HL-60/S4 treated with retinoic acid at 250 ng/mL for 4 days and 3 days (cell line): ENCODE data around the gene KATNIP.

Source experiments
- in situ Hi-C: fragments of 300-500 bp; cut with MboI; formaldehyde crosslinking; loops from 2 replicates; pipeline ENCODE4 v1.7.0; 2022; ENCODE audit warnings: low sequenced_read_pairs

KATNIP gene

DNA sequence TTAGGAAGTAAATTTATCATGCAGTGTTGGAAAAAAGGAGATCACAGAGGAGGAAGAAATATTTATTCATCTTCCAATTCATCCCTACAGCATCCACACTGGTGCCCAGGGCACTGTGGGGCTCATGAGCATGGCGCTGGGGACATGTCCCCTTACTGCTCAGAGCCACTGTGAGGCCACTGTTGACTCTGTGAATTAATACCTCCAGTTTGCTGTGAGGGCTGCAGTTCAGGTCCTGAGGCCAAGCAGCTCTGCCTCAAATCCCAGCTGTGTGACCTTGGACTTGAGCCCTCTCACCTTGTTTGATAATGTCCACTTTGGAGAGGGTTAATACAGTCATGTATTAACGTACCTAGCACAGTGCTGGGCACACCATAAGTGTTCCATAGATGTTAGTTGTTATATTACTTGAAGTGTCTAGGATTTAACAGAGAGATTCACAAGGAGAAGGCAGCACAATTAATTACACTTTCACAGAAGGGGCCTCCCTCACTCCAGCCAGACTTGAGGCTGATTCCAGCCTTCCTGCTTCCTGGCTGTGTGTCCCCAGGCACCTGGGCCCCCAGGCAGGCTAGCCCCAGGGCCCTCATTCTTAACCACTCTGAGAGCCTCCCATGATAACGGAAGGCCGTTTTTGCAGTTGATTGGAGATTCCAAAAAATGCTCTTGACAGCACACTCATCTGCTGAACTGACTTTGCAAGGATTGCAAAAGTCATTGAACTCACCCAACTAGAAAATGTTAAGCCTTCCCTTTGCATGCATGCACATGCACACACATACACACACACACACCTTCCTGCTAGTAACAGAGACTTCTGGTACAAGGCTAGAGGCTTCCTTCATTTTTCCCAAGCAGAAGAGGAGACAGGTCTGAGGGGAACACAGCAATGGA, 29.4 kb downstream of the KATNIP start:
- in situ Hi-C loops, result no loop called here

- in situ Hi-C loops, result no loop called here
Measured at GRCh38 chr16:27582883-27583282, 32.9 kb downstream of the KATNIP start.

DNA sequence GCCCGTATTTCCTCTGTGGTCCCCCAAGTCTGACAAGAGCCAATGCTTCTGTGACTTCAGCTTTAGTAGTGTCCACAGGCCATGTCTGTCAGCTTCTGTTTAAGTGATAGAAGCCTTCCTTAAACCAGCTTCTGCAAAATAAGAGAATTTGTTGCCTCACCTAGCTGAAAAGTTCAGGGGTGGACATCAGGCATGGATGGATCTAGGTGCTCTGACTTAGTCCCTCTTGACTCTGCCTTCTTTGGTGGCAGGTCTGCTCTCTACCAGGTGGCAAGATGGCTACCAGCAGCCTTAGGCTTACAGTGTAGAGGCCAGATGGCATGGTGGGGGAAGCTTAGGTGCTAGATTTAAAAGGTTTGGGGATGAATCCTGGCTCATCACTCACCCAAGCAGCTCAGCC, 33.7 kb downstream of the KATNIP start:
- in situ Hi-C loops, result no loop called here

DNA sequence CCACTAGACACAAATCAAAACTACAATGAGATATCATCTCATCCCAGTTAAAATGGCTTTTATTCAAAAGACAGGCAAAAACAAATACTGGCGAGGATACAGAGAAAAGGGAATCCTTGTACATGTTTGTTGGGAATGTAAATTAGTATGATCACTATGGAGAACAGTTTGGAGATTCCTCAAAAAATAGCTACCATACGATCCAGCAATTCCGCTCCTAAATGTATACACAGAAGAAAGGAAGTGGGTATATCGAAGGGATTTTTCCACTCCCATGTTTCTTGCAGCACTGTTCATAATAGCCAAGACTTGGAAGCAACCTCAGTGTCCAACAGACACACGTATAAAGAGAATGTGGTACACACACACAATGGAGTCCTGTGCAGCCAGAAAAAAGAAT, 35.3 kb downstream of the KATNIP start:
- in situ Hi-C loops, result no loop called here

DNA sequence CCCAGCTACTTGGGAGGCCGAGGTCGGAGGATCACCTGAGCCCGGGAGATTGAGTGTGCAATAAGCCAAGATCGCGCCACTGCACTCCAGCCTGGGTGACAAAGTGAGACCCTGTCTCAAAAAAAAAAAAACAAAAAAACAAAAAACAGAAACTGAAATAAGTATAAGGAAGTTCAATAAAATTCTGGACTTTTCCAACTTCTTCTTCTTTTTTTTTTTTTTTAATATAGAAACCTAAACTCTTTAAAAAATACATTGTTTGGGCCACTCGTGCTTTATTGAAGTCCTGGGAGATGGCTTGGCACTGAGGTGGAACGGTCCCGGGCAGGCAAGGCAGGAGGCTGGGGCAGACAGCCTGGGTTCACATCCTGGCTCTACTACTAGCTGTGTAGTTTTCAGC, 36.8 kb downstream of the KATNIP start:
- in situ Hi-C loops, result no loop called here

- in situ Hi-C loops, result no loop called here
Measured at GRCh38 chr16:27588057-27588456, 38.1 kb downstream of the KATNIP start.

DNA sequence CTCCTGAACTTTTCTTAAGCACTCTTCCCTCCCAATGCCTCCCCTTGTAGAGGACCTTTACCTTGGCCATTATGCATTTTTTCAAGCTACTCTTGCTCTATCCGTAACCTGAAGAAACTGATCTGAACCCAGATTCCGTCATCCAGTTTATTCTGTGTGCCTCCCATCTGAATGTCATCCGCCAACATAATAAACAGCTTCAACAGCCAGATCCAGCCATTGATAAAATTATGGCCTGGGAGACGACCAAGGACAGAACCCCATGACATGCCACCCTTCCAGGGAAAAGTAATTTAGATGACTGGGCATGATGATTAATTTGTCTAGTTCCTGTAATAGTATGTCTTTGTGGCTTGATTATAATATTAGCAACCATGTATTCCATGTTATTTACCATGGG, 41.9 kb downstream of the KATNIP start:
- in situ Hi-C loops, result no loop called here

- in situ Hi-C loops, result no loop called here
Measured at GRCh38 chr16:27595475-27595874, 45.5 kb downstream of the KATNIP start.

DNA sequence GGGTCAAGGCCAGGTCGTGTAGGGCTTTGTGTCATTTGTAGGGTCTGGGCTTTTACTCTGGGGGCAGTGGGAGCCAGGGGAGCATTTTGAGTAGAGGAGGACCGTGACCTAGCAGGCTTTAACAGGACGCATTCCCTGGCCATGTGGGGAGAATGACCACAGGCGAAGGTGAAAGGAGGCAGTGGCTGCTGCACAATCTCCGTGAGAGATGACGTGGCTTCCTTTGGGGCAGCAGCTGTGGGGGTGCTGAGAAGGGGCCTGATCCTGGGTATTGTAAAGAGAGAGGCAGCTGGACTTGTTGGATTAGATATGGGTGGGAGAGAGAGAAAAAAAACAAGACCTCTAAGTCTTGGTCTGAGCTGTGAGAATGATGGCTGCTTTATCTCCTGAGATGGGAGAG, 46.0 kb downstream of the KATNIP start:
- in situ Hi-C loops, result no loop called here

- in situ Hi-C loops, result no loop called here
Measured at GRCh38 chr16:27596411-27596810, 46.5 kb downstream of the KATNIP start.

DNA sequence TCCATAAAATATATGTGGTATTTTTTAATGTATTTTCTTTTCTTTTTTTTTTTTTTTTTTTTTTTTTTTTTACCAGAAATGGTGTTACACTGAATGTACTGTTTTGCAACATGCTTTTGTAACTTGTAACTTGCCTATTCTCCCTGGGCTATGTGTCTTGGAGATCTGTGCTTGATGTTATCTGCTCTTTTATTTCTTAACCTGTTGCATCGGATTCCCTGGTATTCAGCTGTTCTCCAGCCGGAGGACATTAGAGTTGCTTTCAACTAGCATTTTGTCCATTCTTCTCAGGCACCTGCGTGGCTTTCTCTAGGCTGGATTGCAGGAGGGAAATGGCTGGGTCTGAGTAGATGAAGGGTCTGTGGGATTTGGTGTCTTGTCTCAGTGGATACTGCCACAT, 47.4 kb downstream of the KATNIP start:
- in situ Hi-C loops, result no loop called here

DNA sequence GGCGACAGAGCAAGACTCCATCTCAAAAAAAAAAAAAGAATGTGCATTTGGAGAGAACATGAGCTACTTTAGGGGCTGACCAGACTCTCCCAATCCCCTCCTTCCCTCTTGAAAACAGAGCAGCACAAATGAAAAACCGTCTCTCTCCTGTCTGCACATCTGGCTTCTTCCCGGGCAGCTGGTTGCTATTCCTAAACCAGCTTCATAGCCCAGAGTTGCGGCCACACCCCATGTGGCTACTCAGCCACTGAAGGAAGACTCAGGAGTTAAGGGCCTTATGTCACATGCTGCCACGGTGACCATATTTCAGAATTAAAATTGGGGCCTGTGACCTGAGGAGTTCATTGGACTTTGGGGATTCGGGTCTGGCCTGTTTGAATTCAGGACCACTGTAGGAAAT, 48.3 kb downstream of the KATNIP start:
- in situ Hi-C loops, result no loop called here

DNA sequence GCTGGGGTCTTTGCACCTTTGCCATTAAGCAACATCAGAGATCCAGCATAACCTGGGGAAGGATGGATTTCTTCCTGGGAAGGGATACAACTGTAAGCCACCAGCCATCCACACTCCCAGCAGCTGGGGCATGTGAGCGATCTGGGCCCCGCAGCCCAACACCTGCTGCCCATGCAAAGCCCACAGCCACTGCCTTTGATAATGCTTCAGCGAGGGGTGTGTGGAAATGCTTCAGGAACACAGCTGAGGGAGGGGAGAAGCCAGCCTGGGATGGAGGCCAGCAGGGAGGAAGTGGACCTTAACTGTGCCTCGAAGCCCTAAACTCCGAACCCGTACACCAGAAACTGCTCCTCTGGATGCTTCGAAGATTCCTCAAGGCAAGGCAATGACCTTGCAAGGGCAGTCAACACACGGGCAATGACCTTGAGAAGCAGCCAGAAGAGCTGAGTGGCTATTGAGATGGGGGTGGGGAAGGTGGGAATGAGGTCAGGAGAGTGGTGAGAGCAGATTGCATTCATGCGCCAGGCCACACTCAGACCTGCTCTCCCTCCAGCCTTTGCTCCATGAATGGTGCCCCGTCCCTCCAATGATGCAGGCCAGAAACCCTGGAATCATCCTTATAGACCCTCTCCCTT, 49.1 kb downstream of the KATNIP start:
- in situ Hi-C loops, result no loop called here

DNA sequence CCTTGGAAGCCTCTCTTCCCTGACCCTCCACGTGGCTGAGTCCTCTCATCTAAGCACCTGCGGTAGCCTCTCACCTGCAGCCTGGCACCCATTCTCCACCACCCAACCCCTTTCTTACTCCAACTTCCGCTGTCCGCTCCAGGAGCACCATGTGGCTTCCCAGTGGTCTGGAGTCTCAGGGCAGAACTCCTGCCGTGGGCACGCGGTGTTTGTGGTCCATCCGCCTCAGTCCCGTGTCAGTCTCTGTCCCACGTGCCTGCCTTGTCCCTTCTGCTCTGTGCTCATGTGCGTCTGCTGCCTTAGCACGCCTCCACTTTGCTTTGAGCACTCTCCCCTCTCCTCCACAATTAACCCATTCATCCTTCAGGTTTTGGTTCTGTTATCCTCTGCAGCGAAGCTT, 49.7 kb downstream of the KATNIP start:
- in situ Hi-C loops, result no loop called here
